ENCODE data around the gene LTB4R. TPM values are rescaled to one million over a fixed set of nuclear protein-coding genes. Genes with fewer than 3 reads are reported as not detected.

Gene LTB4R
- total and polyA plus RNA-seq, 4 donors: 0.86 to 5.0 (median 2.5) TPM

DNA sequence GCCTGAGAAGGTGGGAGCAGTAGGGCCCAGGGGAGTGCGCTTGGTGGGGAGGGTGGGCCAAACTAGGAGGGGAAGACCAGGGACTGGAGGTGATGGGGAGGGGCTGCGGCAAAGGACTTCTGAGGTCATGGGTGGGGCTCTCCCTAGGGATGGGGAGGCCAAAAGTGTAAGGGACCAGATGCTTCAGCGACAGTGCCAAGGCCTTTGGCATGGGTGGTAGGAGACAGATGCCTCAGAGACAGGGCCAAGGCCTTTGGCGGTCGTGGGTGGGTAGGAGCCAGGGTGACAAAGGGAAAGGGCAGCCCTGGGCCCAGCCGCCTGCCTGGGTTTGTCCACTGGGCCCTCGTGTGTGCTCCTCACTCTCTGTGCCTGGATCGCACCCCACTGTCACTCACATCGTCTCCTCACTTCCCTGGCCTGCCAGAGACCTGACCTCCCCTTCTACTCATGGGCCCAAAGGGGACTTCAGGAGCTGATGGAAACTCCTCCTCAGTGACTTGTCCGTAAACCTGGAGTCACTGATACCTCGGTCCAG lies 26.7 kb upstream of the LTB4R start:
- 90% methylated on average over 11 of the region's 11 CpGs for WGBS
- no peak overlapping the region for H3K27ac ChIP-seq (ENCODE audit: low read depth in 1 of 2, low read length in 2 of 2)
- H3K36me3 ChIP-seq (ENCODE audit: control insufficient read depth in 4 of 4, insufficient read depth in 3 of 4, low read depth in 1 of 4, low read length in 3 of 4): peaks cover 0 to 4% (median 2%) of the 10 kb centered on the region in 4 donors
- H3K4me3 ChIP-seq (ENCODE audit: low read depth in 1 of 3, low read length in 3 of 3): no peak overlapping the region
- H3K9me3 ChIP-seq (ENCODE audit: control insufficient read depth in 4 of 4, low read length in 3 of 4): no peaks in the 10 kb centered on the region
- no peak for TF ChIP-seq EGR1 (IDR thresholded peaks at IDR 0.05; ENCODE audit: low read depth in 2 of 2)
- TF ChIP-seq JUND (IDR thresholded peaks at IDR 0.05): no peak
- TF ChIP-seq ATF3 (IDR thresholded peaks at IDR 0.05): no peak
- no peak for TF ChIP-seq CTCF (IDR thresholded peaks at IDR 0.05; ENCODE audit: low read depth, low read length, missing input control)
- no peak for TF ChIP-seq FOXA2 (IDR thresholded peaks at IDR 0.05)
- no peak for TF ChIP-seq MAX (IDR thresholded peaks at IDR 0.05)
- TF ChIP-seq HNF4A (conservative IDR thresholded peaks at IDR 0.05): no peak
- TF ChIP-seq HNF4G (IDR thresholded peaks at IDR 0.05): no peak
- TF ChIP-seq YY1 (IDR thresholded peaks at IDR 0.05): no peak
- TF ChIP-seq RAD21 (IDR thresholded peaks at IDR 0.05): no peak
- TF ChIP-seq RXRA (IDR thresholded peaks at IDR 0.05): no peak
- no peak for TF ChIP-seq FOXA1 (IDR thresholded peaks at IDR 0.05)
- TF ChIP-seq, protein P1, sequence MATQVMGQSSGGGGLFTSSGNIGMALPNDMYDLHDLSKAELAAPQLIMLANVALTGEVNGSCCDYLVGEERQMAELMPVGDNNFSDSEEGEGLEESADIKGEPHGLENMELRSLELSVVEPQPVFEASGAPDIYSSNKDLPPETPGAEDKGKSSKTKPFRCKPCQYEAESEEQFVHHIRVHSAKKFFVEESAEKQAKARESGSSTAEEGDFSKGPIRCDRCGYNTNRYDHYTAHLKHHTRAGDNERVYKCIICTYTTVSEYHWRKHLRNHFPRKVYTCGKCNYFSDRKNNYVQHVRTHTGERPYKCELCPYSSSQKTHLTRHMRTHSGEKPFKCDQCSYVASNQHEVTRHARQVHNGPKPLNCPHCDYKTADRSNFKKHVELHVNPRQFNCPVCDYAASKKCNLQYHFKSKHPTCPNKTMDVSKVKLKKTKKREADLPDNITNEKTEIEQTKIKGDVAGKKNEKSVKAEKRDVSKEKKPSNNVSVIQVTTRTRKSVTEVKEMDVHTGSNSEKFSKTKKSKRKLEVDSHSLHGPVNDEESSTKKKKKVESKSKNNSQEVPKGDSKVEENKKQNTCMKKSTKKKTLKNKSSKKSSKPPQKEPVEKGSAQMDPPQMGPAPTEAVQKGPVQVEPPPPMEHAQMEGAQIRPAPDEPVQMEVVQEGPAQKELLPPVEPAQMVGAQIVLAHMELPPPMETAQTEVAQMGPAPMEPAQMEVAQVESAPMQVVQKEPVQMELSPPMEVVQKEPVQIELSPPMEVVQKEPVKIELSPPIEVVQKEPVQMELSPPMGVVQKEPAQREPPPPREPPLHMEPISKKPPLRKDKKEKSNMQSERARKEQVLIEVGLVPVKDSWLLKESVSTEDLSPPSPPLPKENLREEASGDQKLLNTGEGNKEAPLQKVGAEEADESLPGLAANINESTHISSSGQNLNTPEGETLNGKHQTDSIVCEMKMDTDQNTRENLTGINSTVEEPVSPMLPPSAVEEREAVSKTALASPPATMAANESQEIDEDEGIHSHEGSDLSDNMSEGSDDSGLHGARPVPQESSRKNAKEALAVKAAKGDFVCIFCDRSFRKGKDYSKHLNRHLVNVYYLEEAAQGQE (IDR thresholded peaks at IDR 0.05): no peak
- no peak for TF ChIP-seq GABPA (IDR thresholded peaks at IDR 0.05 in 1 of 2, conservative IDR thresholded peaks at IDR 0.05 in 1 of 2)
- no peak for DNase-seq (ENCODE audit: low spot score)
- peaks cover 0 to 4% (median 2%) of the 10 kb centered on the region in 4 donors for H3K4me1 ChIP-seq (ENCODE audit: control insufficient read depth in 4 of 4, insufficient read depth in 4 of 4, low read length in 3 of 4)
- no peak overlapping the region for H3K9ac ChIP-seq (ENCODE audit: low read depth in 1 of 2, low read length in 2 of 2)
- H3K27me3 ChIP-seq (ENCODE audit: control insufficient read depth in 4 of 4, insufficient read depth in 4 of 4, low read length in 3 of 4): no peaks in the 10 kb centered on the region

GRCh38 chr14:24285351-24285750 lies 26.0 kb upstream of the LTB4R start:
- no peak overlapping the region for H3K27ac ChIP-seq (ENCODE audit: low read depth in 1 of 2, low read length in 2 of 2)
- H3K9ac ChIP-seq (ENCODE audit: low read depth in 1 of 2, low read length in 2 of 2): no peak overlapping the region
- WGBS: 88% methylated on average over 4 of the region's 4 CpGs
- H3K27me3 ChIP-seq (ENCODE audit: control insufficient read depth in 4 of 4, insufficient read depth in 4 of 4, low read length in 3 of 4): no peaks in the 10 kb centered on the region
- H3K4me1 ChIP-seq (ENCODE audit: control insufficient read depth in 4 of 4, insufficient read depth in 4 of 4, low read length in 3 of 4): peaks cover 0 to 3% (median 0%) of the 10 kb centered on the region in 4 donors
- DNase-seq (ENCODE audit: low spot score): no peak
- no peaks in the 10 kb centered on the region for H3K9me3 ChIP-seq (ENCODE audit: control insufficient read depth in 4 of 4, low read length in 3 of 4)
- no peak overlapping the region for H3K4me3 ChIP-seq (ENCODE audit: low read depth in 1 of 3, low read length in 3 of 3)
- H3K36me3 ChIP-seq (ENCODE audit: control insufficient read depth in 4 of 4, insufficient read depth in 3 of 4, low read depth in 1 of 4, low read length in 3 of 4): peaks cover 3 to 11% (median 9%) of the 10 kb centered on the region in 4 donors
- TF ChIP-seq CTCF (IDR thresholded peaks at IDR 0.05; ENCODE audit: low read depth, low read length, missing input control) (no peak), SP1 (IDR thresholded peaks at IDR 0.05) (no peak), ATF3 (IDR thresholded peaks at IDR 0.05) (no peak), HNF4G (IDR thresholded peaks at IDR 0.05) (no peak), TAF1 (conservative IDR thresholded peaks at IDR 0.05) (no peak), YY1 (IDR thresholded peaks at IDR 0.05) (no peak), JUND (IDR thresholded peaks at IDR 0.05) (no peak), RAD21 (IDR thresholded peaks at IDR 0.05) (no peak), GABPA (IDR thresholded peaks at IDR 0.05 in 1 of 2, conservative IDR thresholded peaks at IDR 0.05 in 1 of 2) (no peak), EGR1 (IDR thresholded peaks at IDR 0.05; ENCODE audit: low read depth in 2 of 2) (no peak), NR2F2 (IDR thresholded peaks at IDR 0.05) (no peak), ZBTB33 (IDR thresholded peaks at IDR 0.05) (no peak), FOXA2 (IDR thresholded peaks at IDR 0.05) (no peak), FOXA1 (IDR thresholded peaks at IDR 0.05) (no peak), RXRA (IDR thresholded peaks at IDR 0.05) (no peak)
